SHP77 (cell line): ENCODE results near the gene SUCLG2.

Experiments
- DNase-seq, 2 experiments: peaks; one replicate each; lab custom pipeline; 2025; lab: John Stamatoyannopoulos, UW

Gene SUCLG2

GRCh38 chr3:67654099-67654843 is at the start of gene SUCLG2:
TSS of gene SUCLG2 (minus strand) at chr3:67654612. CDS start at chr3:67654586, 26 bp downstream.
- peak; percentile 8 to 19 for DNase-seq

GRCh38 chr3:67700596-67700995 is 46.2 kb upstream of the SUCLG2 start:
- no peak for DNase-seq

GRCh38 chr3:67699882-67700281 is 45.5 kb upstream of the SUCLG2 start:
- DNase-seq, result no peak

- DNase-seq, result no peak
Measured at GRCh38 chr3:67692621-67693020, 38.2 kb upstream of the SUCLG2 start.

- no peak for DNase-seq
Measured at GRCh38 chr3:67691926-67692325, 37.5 kb upstream of the SUCLG2 start.

- DNase-seq, result no peak
Measured at GRCh38 chr3:67691207-67691606, 36.8 kb upstream of the SUCLG2 start.

GRCh38 chr3:67689806-67690205 is 35.4 kb upstream of the SUCLG2 start:
- no peak for DNase-seq

- no peak for DNase-seq
Measured at GRCh38 chr3:67688231-67688630, 33.8 kb upstream of the SUCLG2 start.

- no peak for DNase-seq
Measured at GRCh38 chr3:67686069-67686468, 31.7 kb upstream of the SUCLG2 start.

- DNase-seq, result no peak
Measured at GRCh38 chr3:67685499-67685898, 31.1 kb upstream of the SUCLG2 start.

- no peak for DNase-seq
Measured at GRCh38 chr3:67684211-67684610, 29.8 kb upstream of the SUCLG2 start.

- no peak for DNase-seq
Measured at GRCh38 chr3:67683522-67683921, 29.1 kb upstream of the SUCLG2 start.

- DNase-seq, result no peak
Measured at GRCh38 chr3:67678665-67679064, 24.3 kb upstream of the SUCLG2 start.

- no peak for DNase-seq
Measured at GRCh38 chr3:67674055-67674454, 19.6 kb upstream of the SUCLG2 start.

GRCh38 chr3:67662733-67663132 is 8.3 kb upstream of the SUCLG2 start:
- no peak for DNase-seq

- DNase-seq, result no peak
Measured at GRCh38 chr3:67661089-67661488, 6.7 kb upstream of the SUCLG2 start.

- DNase-seq, result no peak
Measured at GRCh38 chr3:67657192-67657591, 2.8 kb upstream of the SUCLG2 start.

- DNase-seq, result no peak
Measured at GRCh38 chr3:67656614-67657013, 2.2 kb upstream of the SUCLG2 start.

GRCh38 chr3:67655364-67656121 is 1.1 kb upstream of the SUCLG2 start:
- DNase-seq, result no peak

GRCh38 chr3:67654844-67655177 is 399 bp upstream of the SUCLG2 start:
- no peak for DNase-seq

GRCh38 chr3:67653425-67654098 is 850 bp downstream of the SUCLG2 start:
- DNase-seq, result no peak

- no peak for DNase-seq
Measured at GRCh38 chr3:67650084-67650483, 4.3 kb downstream of the SUCLG2 start.

- no peak for DNase-seq
Measured at GRCh38 chr3:67649681-67650080, 4.7 kb downstream of the SUCLG2 start.
